ENCODE results near the gene G3BP2.

The G3BP2 gene

GRCh38 chr4:75637176-75637575 lies 36.0 kb downstream of the G3BP2 start:
- no peak for DNase-seq

DNA sequence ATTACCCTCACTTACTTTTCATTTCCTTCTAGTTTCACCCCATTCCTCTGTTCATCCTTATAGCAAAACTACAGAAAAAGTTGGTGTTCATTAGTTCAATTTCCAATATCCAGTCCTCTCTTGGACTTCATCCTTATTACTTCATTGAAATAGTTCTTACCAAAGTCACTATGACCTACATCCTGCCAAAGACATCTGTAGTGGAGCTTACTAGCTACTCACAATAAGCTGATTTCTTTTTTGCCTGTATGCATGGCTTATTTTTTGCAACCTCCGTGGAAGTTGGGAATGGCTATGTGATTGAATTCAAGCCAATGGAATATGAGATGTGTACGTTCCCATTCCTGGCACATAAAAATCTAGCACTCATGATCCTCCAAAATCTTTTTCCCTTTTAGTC lies 38.3 kb downstream of the G3BP2 start:
- DNase-seq = no peak

DNA sequence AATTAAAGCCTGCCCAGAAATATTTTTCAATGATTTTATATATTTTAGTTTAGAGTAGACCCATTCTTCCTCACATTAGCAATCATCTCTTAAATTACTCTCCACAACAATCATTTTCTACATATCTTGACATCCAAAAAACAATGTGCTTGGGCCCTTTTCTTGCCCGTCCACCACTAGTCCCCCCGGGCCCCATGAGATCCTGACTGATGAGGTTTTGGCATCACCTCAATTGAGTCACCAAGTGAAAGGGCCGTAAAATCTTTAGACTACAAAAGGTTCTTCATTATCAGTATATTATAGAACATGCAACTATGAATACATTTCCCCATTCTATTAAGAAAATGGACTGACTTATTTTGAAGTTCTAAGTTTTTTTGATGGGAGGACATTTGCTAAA lies 38.9 kb downstream of the G3BP2 start:
- no peak for DNase-seq

- no peak for DNase-seq
These were observed 39.4 kb downstream of the G3BP2 start for GRCh38 chr4:75633846-75634245.

DNA sequence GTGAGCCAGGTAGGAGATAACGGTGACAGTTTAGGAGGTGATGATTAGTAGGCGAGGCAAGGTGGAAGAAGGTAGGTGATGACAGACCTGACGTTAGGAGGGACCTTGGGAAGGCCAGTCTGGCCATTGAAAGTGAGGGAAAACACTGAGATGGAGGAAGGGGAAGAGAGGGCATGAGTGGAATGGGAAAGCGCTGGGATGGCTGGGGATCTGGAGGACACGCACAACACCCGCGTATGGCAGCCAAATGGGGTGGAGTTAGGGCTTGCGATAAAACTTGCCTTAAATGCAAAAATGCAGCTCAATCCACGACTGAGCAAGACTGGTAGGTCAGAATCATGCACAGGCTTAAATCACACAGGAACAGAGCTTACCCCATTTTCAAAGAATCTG lies 42.3 kb downstream of the G3BP2 start:
- DNase-seq = no peak

- no peak for DNase-seq
These were observed 42.9 kb downstream of the G3BP2 start, which contains the start of gene CDKL2 for GRCh38 chr4:75630174-75630936. Gene CDKL2 (minus strand): TSS chr4:75630528. CDS start chr4:75625988, 4,540 bp downstream.

- DNase-seq = no peak
These were observed 44.0 kb downstream of the G3BP2 start for GRCh38 chr4:75629239-75629638.

DNA sequence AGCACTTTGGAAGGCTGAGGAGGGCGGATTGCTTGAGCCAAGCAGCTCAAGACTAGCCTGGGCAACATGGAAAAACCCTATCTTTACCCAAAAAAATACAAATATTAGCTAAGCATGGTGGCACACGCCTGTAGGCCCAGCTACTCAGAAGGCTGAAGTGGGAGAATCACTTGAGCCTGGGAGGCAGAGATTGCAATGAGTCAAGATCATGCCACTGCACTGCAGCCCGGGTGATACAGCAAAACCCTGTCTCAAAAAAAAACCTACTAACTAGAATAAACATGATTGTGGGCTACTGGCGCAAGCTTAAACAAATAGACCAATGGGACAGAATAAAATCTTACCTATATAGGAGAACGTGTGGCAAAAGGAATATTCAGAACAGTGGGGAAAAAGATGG lies 50.2 kb downstream of the G3BP2 start:
- no peak for DNase-seq

DNA sequence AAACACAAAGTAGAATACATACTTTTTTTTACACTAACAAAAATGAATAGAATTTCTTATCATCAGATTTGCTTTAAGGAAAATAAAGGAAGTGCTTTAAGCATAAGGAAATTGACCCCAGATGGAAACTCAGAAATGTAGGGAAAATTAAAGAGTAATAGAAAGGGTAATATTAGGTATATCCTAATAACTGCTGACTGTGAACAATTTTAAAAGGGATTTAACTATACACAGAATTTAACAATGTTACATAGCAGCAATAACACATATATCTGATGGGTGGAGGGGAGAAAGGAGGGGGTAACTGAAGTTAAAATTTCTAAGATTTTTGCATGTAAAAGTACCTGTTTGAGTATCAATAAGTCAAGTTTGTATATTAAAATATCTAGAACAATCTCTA lies 51.5 kb downstream of the G3BP2 start:
- DNase-seq = no peak

GRCh38 chr4:75612306-75612705 lies 60.9 kb downstream of the G3BP2 start:
- DNase-seq = no peak

- no peak for DNase-seq
These were observed 67.3 kb downstream of the G3BP2 start for GRCh38 chr4:75605928-75606327.

DNA sequence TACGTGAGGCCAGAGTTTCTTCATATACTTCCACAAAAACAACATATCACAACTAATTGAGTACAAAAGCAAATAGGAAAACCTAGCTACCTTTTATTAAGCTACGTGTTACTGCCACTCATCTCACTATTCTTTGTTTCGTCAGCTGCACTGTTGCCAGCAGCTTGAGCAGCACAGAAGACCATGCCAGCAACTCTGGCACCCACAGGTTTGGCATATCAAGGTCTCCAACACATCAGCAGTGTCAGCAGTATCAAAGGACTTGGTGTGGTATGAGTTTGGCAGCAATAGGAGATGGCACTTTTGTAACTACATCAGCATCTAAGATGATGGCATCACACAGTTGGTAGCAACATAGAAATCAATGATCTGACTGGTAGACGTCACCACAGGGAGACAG lies 73.6 kb downstream of the G3BP2 start:
- DNase-seq = no peak

DNA sequence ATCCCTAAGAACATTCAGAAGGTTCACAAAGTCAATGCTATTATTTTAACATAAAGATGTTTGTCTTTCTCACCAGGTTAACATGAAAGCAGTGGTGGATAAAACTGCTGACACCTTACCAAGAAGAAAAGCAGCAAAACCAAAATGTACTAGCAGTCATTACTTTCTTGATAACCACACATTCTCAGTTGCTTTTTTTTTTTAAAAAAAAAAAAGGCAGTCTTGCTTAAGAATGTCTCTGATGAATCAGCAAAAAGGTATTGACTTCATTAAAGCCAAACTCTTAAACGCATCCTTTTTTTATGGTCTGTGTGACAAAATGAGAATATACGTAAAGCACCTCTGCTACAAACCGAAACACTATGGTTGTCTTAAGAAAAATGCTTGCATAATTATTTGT lies 74.8 kb downstream of the G3BP2 start:
- DNase-seq = no peak

DNA sequence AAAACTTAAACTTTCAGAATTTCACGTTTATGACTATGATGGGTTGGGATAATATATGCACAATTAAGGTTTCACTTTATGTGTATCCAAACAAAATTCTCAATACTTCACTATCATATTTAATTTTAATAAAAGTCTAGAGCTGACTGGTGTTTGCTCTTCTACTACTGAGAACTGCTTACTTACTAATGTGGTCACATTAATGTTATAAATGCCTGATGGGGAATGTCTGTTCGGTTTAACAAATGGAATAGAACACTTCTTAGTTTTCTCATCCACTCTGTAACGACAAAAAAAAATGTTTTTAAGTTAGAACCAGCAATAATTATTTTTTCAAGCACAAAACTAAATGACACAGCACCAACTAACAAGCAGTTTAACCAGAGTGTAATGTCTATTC lies 77.2 kb downstream of the G3BP2 start:
- no peak for DNase-seq

- DNase-seq = no peak
These were observed 79.8 kb downstream of the G3BP2 start for GRCh38 chr4:75593393-75593792.

Measured in NCI-H1048 (cell line).